HG03060 (cell line): ENCODE data around the gene SETMAR.
"Not testable (repeated sequence)": the region's sequence is repeated elsewhere in the genome, so short reads cannot be mapped to it uniquely, and the experiment has no call there.

Experiments used
- ATAC-seq: cut with Tn5 transposase; IDR thresholded peaks from one replicate; pipeline ENCODE4 v1.9.1; 2021; ENCODE audit warnings: low read depth, moderate number of reproducible peaks; ENCODE audit not compliant: unreplicated experiment

Gene SETMAR

GRCh38 chr3:4303187-4304123 lies at the start of gene SETMAR:
Gene SETMAR, plus strand, starts transcription at chr3:4303369. Its CDS starts 2 bp downstream, at chr3:4303371.
- ATAC-seq, result peak; percentile 83

DNA sequence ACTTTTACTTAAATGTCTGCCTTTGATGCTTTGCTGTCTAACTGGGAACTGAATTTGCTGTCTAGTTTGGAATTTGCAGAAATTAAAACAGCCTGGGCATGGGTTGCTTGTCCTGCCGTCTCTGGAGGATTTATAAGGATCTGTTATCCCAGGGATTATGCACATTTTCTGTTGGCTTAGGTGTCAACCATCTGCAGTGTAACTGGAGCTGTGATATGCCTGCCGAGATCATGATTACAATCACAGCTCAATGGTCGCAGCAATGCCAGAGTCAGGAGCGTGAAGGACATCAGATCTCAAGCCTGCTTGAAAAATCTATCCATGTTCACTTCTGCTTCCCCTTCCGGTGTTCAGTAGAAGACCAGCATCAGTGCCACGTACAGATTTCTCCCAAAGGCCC lies 41.8 kb upstream of the SETMAR start:
- ATAC-seq, result no peak

GRCh38 chr3:4264040-4264439 lies 39.1 kb upstream of the SETMAR start:
- no peak for ATAC-seq

DNA sequence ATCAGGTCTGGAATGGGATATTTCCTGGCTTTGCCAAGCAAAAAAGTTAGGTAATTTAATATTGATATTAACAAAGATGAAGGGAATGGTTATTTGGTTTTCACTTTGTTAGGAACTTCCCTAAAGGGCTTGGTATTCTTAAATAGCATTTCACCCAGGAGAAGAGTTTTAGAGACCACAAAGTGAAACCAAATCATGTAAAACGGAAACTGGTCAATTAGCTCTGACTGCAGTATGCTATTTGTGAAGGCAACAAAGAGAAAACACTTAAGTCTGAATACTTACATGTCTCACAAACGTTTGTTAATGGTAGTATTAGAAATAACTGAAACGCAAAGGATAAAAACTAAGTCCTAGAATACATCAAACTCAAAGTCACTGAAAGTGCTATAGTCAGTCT lies 32.4 kb upstream of the SETMAR start:
- peak; percentile 76 for ATAC-seq

DNA sequence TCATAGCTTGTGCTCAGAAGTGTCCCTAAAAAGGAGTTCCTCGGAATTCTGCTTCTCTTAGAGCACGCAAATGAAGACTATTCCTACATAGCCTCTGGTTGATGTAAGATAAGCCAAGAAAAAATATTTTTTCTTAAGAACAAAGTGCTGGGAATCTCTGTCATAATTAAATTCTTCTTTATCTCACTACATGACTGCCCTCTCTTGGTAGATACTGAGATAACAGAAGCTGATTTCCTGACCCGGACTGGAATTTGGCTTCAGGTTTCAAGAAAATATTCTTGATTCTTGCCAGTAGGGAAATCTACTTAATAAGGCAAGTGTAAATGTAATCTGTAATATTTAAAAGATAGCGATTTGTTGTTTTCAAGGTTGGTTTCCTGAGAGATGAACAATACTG lies 31.3 kb upstream of the SETMAR start:
- no peak for ATAC-seq

- no peak for ATAC-seq
Measured at GRCh38 chr3:4279516-4280105, 23.6 kb upstream of the SETMAR start.

DNA sequence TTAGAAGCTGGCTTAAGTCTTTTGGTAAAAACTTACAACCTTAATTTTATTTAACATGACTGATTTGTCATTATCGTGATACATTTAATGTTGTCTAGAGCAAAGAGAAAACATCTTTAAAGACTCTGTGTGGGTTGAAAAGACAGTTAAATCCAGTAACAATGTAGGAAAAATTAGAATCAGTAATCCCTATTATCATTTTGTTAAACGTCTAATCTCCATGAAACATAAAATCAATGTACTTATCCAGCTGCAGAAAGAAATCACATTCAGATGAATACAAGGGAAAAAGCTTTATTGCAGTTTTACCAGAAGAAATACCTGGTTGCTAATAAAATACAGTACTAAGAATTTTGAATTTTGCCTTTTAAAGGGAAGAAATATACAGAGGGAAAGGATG lies 21.2 kb upstream of the SETMAR start:
- ATAC-seq, result no peak

GRCh38 chr3:4284865-4285264 lies 18.3 kb upstream of the SETMAR start:
- ATAC-seq, result no peak

GRCh38 chr3:4289044-4289443 lies 14.1 kb upstream of the SETMAR start:
- no peak for ATAC-seq

GRCh38 chr3:4290272-4290893 lies 12.8 kb upstream of the SETMAR start:
- no peak for ATAC-seq

DNA sequence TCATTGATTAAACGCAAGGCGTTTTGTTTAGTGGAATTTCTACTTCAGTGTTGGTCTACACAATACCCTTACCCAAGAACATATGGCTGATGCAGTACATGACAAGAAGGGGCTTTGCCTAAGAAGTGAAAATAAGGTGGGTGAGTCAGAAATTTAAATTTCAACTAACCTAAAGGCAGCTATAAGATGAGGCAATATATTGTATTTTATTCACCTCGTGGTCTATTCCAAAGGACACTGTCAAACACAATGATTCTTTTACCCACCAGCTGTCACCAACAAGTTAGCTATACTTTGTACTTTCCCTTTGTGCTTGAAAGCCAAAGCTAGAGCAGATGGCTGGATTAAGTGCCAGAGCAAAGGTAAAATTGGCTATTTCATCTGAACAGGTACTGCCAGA lies 10.9 kb upstream of the SETMAR start:
- no peak for ATAC-seq

DNA sequence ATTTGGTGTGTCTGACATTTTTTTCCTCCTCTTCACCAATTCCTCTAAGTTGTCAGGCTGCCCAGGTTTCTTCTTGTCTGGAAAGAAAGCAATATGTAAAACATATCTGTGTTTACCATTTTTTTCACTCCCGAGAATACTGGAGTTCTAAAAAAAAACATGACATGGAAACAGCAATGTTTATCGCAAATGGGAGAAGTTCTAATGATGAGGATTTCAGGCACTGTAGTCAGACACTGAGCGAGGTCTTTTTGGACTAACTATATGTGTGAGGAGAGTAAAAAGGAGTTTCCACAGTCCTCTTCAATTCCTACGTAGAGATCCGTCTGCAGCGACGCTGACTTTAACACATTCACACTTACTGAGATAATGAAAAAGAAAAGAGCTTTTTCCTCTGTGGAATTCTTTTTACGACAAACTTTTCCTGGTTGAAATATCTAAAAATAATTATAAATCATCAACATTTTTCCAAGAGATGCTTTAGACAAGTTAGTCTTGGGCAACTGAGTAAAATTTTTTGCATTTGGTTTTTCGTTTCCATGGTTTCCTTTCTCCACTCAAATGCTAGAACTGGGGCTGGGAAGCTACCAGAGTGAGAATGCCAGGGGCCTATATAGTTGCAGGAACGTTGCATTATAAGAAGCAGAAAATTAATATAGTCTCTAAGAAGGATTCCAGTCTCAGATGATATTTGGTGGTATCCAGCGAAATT lies 8.4 kb upstream of the SETMAR start:
- no peak for ATAC-seq

GRCh38 chr3:4296454-4296853 lies 6.7 kb upstream of the SETMAR start:
- ATAC-seq, result not testable (repeated sequence)

DNA sequence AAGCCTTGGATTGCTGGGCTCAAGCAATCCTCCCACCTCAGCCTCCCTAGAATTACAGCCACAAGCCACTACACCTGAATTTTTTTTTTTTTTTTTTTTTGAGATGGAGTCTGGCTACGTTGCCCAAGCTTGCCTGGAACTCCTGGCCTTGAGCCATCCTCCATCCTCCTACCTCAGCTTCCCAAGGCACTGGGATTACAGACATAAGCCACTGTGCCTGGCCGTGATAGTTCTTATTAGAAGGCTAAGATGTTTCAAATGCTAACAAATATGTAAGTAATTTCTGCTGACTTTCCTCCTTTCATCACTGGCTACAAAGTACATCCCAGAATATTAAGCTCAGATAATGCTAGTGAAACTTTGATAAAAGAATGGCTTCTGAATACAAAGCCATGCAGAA lies 5.7 kb upstream of the SETMAR start:
- no peak for ATAC-seq

DNA sequence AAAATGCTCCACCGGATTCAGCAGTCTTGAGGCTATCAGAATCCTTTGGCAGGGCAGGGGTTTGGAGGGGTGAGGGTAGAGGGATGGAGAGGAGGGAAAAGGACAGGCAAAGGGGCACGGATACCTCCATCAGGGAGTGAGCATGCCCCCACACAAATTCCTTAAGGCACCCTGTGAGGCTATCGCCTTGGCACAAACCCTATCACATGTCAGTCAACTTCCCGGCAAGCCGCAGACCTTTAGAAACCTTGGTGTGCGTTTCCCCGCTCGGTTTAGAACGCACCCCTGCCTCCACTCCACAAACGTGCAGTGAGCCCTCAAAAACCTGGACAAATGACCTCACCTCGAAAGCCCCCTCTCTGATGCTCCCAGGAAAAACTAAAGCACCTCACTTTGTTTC lies 422 bp upstream of the SETMAR start:
- no peak for ATAC-seq

DNA sequence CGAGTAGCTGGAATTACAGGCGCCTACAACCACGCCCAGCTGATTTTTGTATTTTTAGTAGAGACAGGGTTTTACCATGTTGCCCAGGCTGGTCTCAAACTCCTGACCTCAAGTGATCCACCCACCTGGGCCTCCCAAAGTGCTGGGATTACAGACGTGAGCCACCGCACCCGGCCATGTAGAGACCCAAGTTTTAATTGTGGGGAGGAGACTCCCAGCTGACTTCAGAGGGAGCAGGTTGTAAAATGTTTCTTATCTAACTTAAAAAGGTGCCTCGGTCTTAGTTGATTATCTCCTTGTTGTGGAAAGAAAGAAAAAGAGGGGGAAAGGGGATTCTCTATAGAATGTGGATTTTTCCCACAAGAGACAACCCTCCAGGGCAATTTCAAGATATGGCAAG lies 2.0 kb downstream of the SETMAR start:
- ATAC-seq, result not testable (repeated sequence)

DNA sequence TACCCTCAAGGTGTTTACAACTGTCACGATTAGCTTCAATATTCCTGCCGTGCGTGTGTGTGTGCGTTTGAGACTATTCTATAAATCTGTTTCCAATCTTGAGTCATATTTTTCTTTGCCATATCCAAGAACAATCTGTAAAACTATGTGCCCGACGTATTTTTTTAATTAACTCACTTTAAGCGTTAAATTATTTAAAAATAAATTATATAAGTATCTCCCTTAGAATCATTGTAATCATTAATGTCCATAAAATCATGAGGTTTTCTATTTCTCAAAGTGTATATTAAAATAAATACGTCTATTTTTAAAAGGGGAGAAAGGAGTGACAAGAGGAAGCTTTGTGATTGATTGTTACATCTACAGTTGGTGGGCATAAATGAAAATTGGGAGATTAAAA lies 2.9 kb downstream of the SETMAR start:
- ATAC-seq, result no peak

- no peak for ATAC-seq
Measured at GRCh38 chr3:4306860-4307259, 3.7 kb downstream of the SETMAR start.

DNA sequence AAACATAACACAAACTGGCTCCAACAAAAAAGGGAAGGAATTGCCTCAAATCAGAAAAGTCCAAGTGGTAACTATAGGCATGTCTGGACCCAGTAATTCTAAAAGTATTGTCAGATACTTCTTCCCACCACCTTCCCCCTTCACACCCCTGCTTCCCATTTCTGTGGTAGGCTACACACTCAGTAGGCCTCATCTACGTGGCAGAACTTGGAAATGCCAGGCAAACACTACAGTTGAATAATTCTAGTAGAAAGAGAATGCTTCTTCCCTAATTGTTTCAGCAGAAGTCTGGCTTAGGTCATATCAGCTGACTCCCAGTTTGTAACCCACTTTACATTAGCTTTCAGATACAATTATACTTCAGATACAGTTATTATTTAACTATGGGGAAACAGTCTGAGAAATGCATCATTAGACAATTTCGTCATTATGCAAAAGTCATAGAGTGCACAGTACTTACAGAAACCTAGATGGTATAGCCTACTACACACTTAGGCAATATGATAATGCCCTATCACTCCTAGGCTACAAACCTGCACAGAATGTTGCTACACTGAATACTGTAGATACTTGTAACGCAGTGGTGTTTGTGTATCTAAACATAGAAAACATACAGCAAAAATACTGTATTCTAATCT lies 6.4 kb downstream of the SETMAR start:
- no peak for ATAC-seq

DNA sequence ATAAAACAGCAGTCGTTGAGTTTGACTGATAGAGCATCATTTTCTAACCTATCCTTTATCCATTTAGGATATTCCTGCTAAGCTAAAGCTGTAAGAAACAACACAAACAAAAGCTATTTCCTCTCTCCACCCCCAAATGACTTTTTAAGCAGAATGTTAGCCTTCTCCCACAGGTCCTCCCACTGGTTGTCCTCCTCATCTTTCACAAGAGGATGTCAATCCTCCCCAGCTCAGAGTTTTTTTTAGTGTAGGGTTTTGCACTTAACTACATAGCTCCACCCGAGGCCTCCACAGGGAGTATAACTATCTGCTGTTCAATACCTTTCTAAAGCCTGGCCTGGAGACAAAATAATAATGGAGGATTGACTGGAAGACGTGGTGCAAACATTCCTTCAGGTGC lies 7.8 kb downstream of the SETMAR start:
- ATAC-seq, result no peak
